NB4 (cell line): ENCODE measurements around the gene EMX1.

Experiments used
- CTCF ChIP-seq: IDR thresholded peaks from one replicate; pipeline ENCODE4 v1.5.1; 2012; ENCODE audit warnings: low read depth, low read length
- MAX ChIP-seq: IDR thresholded peaks from 2 replicates; pipeline ENCODE4 v1.6.1; 2011; ENCODE audit warnings: low read depth, low read length
- MYC ChIP-seq: IDR thresholded peaks from 2 replicates; pipeline ENCODE4 v1.6.1; 2011; ENCODE audit warnings: low read depth, low read length
- POLR2A ChIP-seq: IDR thresholded peaks from 2 replicates; pipeline ENCODE4 v1.6.1; 2011; ENCODE audit warnings: mild to moderate bottlenecking; ENCODE audit not compliant: insufficient read length; ENCODE audit errors: extremely low read depth

GRCh38 chr2:72921088-72921851, 4.0 kb downstream of the EMX1 start:
- TF ChIP-seq CTCF (no peak), POLR2A (no peak), MYC (no peak), MAX (no peak)
